T-helper 17 cell (primary cell): Measurements from ENCODE around the gene SDHAF3. TPM values are rescaled to one million over a fixed set of nuclear protein-coding genes. Genes with fewer than 3 reads are reported as not detected.

ENCODE experiments used
- ATAC-seq: fragments of 150-1000 bp; cut with Tn5 transposase; 2 replicates; pipeline ENCODE4 v1.10.0; 2021; ENCODE audit warnings: mild to moderate bottlenecking, moderate library complexity
- DNase-seq, 3 donors: peaks; one replicate each; pipeline versions ENCODE4 v3.0.0 to v3.0.0-alpha.2; 2020 to 2021
- H3K9me3 ChIP-seq: one replicate; pipeline ENCODE4 v1.7.0; 2013; ENCODE audit warnings: low read length, mild to moderate bottlenecking; ENCODE audit not compliant: control insufficient read depth, poor library complexity, severe bottlenecking
- H3K27ac Mint-ChIP-seq: one replicate; pipeline ENCODE4 v1.8.0; 2022; ENCODE audit warnings: mild to moderate bottlenecking, moderate library complexity, mixed read lengths
- H3K27me3 Mint-ChIP-seq: one replicate; pipeline ENCODE4 v1.8.0; 2022; ENCODE audit warnings: mixed read lengths
- H3K36me3 Mint-ChIP-seq: one replicate; pipeline ENCODE4 v1.8.0; 2022; ENCODE audit warnings: low read depth, mixed read lengths
- H3K4me1 Mint-ChIP-seq: one replicate; pipeline ENCODE4 v1.8.0; 2022; ENCODE audit warnings: mild to moderate bottlenecking, mixed read lengths
- H3K4me3 Mint-ChIP-seq: one replicate; pipeline ENCODE4 v1.8.0; 2022; ENCODE audit warnings: mild to moderate bottlenecking, moderate library complexity, mixed read lengths
- total RNA-seq, 4 donors: library from RNA in 2 of 4; stranded (reverse) in 2 of 4; gene quantifications; one replicate each; pipeline ENCODE4 v1.2.3 and lab custom pipeline; 2022 to 2026

Gene SDHAF3
- total RNA-seq, 2 donors from 2014 or later = 7.0 to 10.8 TPM

GRCh38 chr7:97203957-97204356 is 86.5 kb downstream of the SDHAF3 start:
- H3K9me3 ChIP-seq = no peaks in the 10 kb centered on the region
- H3K4me1 Mint-ChIP-seq = peaks cover 3% of the 10 kb centered on the region
- no peak for DNase-seq
- peaks cover 18% of the 10 kb centered on the region for H3K27me3 Mint-ChIP-seq
- H3K36me3 Mint-ChIP-seq = no peaks in the 10 kb centered on the region
- ATAC-seq = no peak
- no peak overlapping the region for H3K4me3 Mint-ChIP-seq
- H3K27ac Mint-ChIP-seq = no peak overlapping the region

- peaks cover 3% of the 10 kb centered on the region for H3K4me1 Mint-ChIP-seq
- no peaks in the 10 kb centered on the region for H3K36me3 Mint-ChIP-seq
- no peaks in the 10 kb centered on the region for H3K9me3 ChIP-seq
- DNase-seq = no peak
- H3K27me3 Mint-ChIP-seq = peaks cover 18% of the 10 kb centered on the region
- ATAC-seq = no peak
- H3K27ac Mint-ChIP-seq = no peak overlapping the region
- no peak overlapping the region for H3K4me3 Mint-ChIP-seq
Observed at GRCh38 chr7:97204821-97205220, 87.3 kb downstream of the SDHAF3 start.

GRCh38 chr7:97215556-97215955 is 98.1 kb downstream of the SDHAF3 start:
- no peaks in the 10 kb centered on the region for H3K4me1 Mint-ChIP-seq
- H3K9me3 ChIP-seq = no peaks in the 10 kb centered on the region
- ATAC-seq (no peak), DNase-seq (no peak)
- no peaks in the 10 kb centered on the region for H3K36me3 Mint-ChIP-seq
- peaks cover 19% of the 10 kb centered on the region for H3K27me3 Mint-ChIP-seq
- no peak overlapping the region for H3K4me3 Mint-ChIP-seq
- H3K27ac Mint-ChIP-seq = no peak overlapping the region

GRCh38 chr7:97218767-97219166 is 101.3 kb downstream of the SDHAF3 start:
- peaks cover 41% of the 10 kb centered on the region for H3K27me3 Mint-ChIP-seq
- ATAC-seq = no peak
- no peak overlapping the region for H3K4me3 Mint-ChIP-seq
- H3K9me3 ChIP-seq = no peaks in the 10 kb centered on the region
- no peaks in the 10 kb centered on the region for H3K4me1 Mint-ChIP-seq
- H3K36me3 Mint-ChIP-seq = peaks cover 2% of the 10 kb centered on the region
- H3K27ac Mint-ChIP-seq = no peak overlapping the region
- no peak for DNase-seq

DNA sequence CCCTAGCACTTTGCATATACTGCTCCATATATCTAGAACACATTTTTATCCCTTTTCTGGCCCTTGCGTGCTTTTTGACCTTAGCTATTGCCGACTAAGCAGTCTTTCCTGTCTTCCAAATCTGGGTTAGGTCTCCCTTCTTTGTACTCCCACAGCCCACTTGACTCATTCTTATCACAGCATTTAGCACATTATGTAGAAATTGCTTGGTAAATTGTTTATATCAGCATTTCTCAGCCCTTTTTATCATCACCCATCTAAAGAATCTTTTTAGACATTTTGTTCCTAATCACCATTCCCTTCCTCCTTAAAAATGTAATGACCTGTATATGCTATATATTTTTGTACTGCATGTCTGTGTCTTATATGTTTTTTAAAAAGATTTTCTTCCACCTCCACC is 101.7 kb downstream of the SDHAF3 start:
- no peak overlapping the region for H3K4me3 Mint-ChIP-seq
- peaks cover 2% of the 10 kb centered on the region for H3K36me3 Mint-ChIP-seq
- H3K27me3 Mint-ChIP-seq = peaks cover 41% of the 10 kb centered on the region
- ATAC-seq = no peak
- DNase-seq = no peak
- no peaks in the 10 kb centered on the region for H3K9me3 ChIP-seq
- no peak overlapping the region for H3K27ac Mint-ChIP-seq
- H3K4me1 Mint-ChIP-seq = no peaks in the 10 kb centered on the region

DNA sequence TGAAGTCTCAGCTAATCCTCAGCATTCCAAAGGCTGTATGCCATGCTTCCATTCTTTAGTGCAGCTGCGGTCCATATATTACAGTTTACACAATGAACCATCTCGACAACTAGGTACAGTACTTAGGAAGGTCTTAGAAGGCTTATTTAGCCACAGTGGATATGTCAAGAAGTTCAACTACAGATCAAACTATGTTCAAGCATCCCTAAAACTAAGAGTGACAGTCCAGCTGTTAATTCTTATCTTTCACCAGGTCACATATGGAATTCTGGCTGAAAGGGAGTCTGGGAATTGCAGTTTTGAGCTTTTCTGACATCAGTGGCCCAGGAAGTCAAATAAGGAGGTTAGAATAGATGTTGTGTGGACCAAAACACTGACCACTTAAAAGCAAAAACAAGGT is 106.8 kb downstream of the SDHAF3 start:
- no peak for DNase-seq
- Mint-ChIP-seq H3K4me1 (no peaks in the 10 kb centered on the region), H3K4me3 (no peak overlapping the region), H3K36me3 (peaks cover 2% of the 10 kb centered on the region), H3K27ac (no peak overlapping the region), H3K27me3 (peaks cover 40% of the 10 kb centered on the region)
- ATAC-seq = no peak
- H3K9me3 ChIP-seq = no peaks in the 10 kb centered on the region

DNA sequence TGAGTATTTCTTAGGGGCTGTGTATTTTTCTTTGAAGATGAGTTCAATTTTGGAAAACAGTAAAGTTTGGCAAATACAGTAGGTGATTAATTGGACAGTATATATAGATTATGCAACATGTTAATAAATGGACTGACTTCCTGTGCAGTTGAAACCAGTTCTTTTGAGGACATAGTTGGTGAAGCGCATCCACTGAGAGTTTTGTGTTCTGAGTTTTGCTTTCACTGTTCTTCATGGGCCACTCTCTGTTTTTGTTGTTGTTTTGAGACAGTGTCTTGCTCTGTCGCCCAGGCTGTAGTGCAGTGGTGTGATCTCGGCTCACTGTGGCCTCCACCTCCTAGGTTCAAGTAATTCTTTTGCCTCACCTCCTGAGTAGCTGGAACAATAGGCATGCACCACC is 109.0 kb downstream of the SDHAF3 start:
- Mint-ChIP-seq H3K27me3 (peaks cover 27% of the 10 kb centered on the region), H3K36me3 (peaks cover under 1% of the 10 kb centered on the region), H3K4me1 (no peaks in the 10 kb centered on the region), H3K4me3 (no peak overlapping the region), H3K27ac (no peak overlapping the region)
- ATAC-seq = no peak
- H3K9me3 ChIP-seq = no peaks in the 10 kb centered on the region
- no peak for DNase-seq

Other genes with a start within 250 kb of the SDHAF3 start
- gene DLX6, start 112.1 kb upstream of the SDHAF3 start, total RNA-seq = not detected
- not detected for gene DLX5, start 92.9 kb upstream of the SDHAF3 start, total RNA-seq